OCI-LY1 (cell line): ENCODE measurements around the gene ARHGAP6.
"Not testable (repeated sequence)": the region's sequence is repeated elsewhere in the genome, so short reads cannot be mapped to it uniquely, and the experiment has no call there.

Experiments
- H2AFZ ChIP-seq: fragments of 200-600 bp; sonication (generic), shearing (Covaris generic); 2 replicates; pipeline ENCODE4 v1.6.0; 2014; ENCODE audit warnings: antibody characterized with exemption, mild to moderate bottlenecking, low read length
- H3F3A ChIP-seq: fragments of 200-600 bp; sonication (generic), shearing (Covaris generic); 2 replicates; pipeline ENCODE4 v1.6.0; 2014; ENCODE audit warnings: mild to moderate bottlenecking, antibody characterized with exemption, low read length, moderate library complexity; ENCODE audit not compliant: insufficient read depth
- H3K27ac ChIP-seq: fragments of 200-600 bp; sonication (generic); 2 replicates; pipeline ENCODE4 v1.5.1; 2014; ENCODE audit warnings: low read length, mixed run types, mild to moderate bottlenecking, low read depth; ENCODE audit not compliant: poor library complexity, severe bottlenecking
- H3K27me3 ChIP-seq: fragments of 200-600 bp; sonication (generic); 2 replicates; pipeline ENCODE4 v1.6.0; 2014; ENCODE audit warnings: antibody characterized with exemption, mild to moderate bottlenecking, low read length, moderate library complexity; ENCODE audit not compliant: insufficient read depth
- H3K36me3 ChIP-seq: fragments of 200-600 bp; sonication (generic); 2 replicates; pipeline ENCODE4 v1.6.1; 2014; ENCODE audit warnings: mild to moderate bottlenecking, antibody characterized with exemption, low read length, moderate library complexity, mixed read lengths; ENCODE audit not compliant: insufficient read depth
- H3K4me1 ChIP-seq: fragments of 200-600 bp; sonication (generic); 2 replicates; pipeline ENCODE4 v1.5.1; 2014; ENCODE audit warnings: mild to moderate bottlenecking, low read length, moderate library complexity; ENCODE audit not compliant: insufficient read depth, severe bottlenecking
- H3K4me2 ChIP-seq: fragments of 200-600 bp; sonication (generic), shearing (Covaris generic); 2 replicates; pipeline ENCODE4 v1.6.1; 2014; ENCODE audit warnings: low read length
- H3K4me3 ChIP-seq: fragments of 200-600 bp; sonication (generic); 2 replicates; pipeline ENCODE4 v1.5.1; 2014; ENCODE audit warnings: low read length, low read depth, mild to moderate bottlenecking, mixed read lengths; ENCODE audit not compliant: poor library complexity, severe bottlenecking
- H3K79me2 ChIP-seq: fragments of 200-600 bp; shearing (Covaris generic); 2 replicates; pipeline ENCODE4 v1.6.1; 2016; ENCODE audit warnings: mixed run types, low read length, mixed read lengths; ENCODE audit not compliant: insufficient read depth
- H3K9ac ChIP-seq: fragments of 200-600 bp; sonication (generic), shearing (Covaris generic); 2 replicates; pipeline ENCODE4 v1.6.1; 2014; ENCODE audit warnings: mild to moderate bottlenecking, low read length, mixed read lengths
- H3K9me2 ChIP-seq: fragments of 200-600 bp; sonication (generic), shearing (Covaris generic); 2 replicates; pipeline ENCODE4 v1.6.1; 2014; ENCODE audit warnings: low read depth, mild to moderate bottlenecking, low read length, mixed read lengths
- H3K9me3 ChIP-seq: fragments of 200-600 bp; shearing (Covaris generic); 2 replicates; pipeline ENCODE4 v1.6.1; 2014; ENCODE audit warnings: low read length, mixed read lengths
- H4K20me1 ChIP-seq: fragments of 200-600 bp; sonication (generic), shearing (Covaris generic); 2 replicates; pipeline ENCODE4 v1.6.0; 2016; ENCODE audit warnings: mild to moderate bottlenecking, low read length; ENCODE audit not compliant: insufficient read depth
- EZH2 ChIP-seq: fragments of 200-600 bp; sonication (generic), shearing (Covaris generic); IDR thresholded peaks from 2 replicates; pipeline ENCODE4 v1.8.0; 2017; ENCODE audit warnings: borderline replicate concordance, mixed run types, mild to moderate bottlenecking, antibody characterized with exemption, low read length, moderate library complexity, mixed read lengths
- TF ChIP-seq, protein P1 (sequence below): fragments of 200-600 bp; sonication (generic), shearing (Covaris generic); IDR thresholded peaks from 2 replicates; pipeline ENCODE4 v1.5.1; 2017; ENCODE audit warnings: mild to moderate bottlenecking, antibody characterized with exemption, low read length, moderate library complexity, mixed read lengths

ARHGAP6 gene

DNA sequence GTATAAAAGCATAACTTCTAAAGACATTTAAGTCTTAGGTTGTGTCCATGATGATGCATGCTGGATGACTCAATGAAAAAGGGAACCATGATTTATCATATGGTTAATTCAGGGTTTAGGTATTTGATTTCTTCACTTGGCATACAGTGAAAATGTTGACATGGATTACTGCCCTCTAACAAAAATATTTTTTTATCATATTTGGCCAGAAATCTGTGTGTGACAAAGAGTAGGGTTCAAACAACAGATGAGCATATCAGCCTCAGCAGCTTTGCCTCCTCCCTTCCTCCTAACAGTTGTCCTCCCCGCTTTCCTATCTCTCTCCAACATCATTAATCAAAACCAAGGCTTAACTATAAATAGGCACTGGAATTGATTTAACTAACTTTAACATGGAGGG is 46.3 kb downstream of the ARHGAP6 start:
- Histone ChIP-seq H3K4me2 (no peak overlapping the region), H3F3A (no peaks in the 10 kb centered on the region), H3K79me2 (no peaks in the 10 kb centered on the region), H4K20me1 (no peaks in the 10 kb centered on the region), H3K4me1 (no peaks in the 10 kb centered on the region), H3K27ac (no peak overlapping the region), H3K4me3 (no peak overlapping the region), H3K27me3 (no peaks in the 10 kb centered on the region), H3K9me2 (no peaks in the 10 kb centered on the region), H2AFZ (no peak overlapping the region), H3K9me3 (no peaks in the 10 kb centered on the region), H3K9ac (no peak overlapping the region), H3K36me3 (no peaks in the 10 kb centered on the region)
- no peak for TF ChIP-seq EZH2

DNA sequence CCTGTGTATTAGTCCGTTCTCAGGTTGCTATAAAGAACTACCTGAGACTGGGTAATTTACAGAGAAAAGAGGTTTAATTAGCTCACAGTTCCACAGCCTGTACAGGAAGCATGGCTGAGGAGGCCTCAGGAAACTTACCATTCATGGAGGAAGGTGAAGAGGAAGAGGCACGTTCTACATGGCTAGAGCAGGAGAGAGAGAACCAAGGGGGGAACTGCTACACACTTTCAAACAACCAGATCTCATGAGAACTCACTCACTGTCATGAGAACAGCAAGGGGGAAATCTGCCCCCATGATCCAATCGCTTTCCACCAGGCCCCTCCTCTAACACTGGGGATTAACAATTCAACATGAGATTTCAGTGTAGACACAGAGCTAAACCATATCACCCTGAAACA is 51.5 kb downstream of the ARHGAP6 start:
- H3K9me3 ChIP-seq, H3K27me3 ChIP-seq, H3K79me2 ChIP-seq, H3K4me1 ChIP-seq, H4K20me1 ChIP-seq, H3K4me3 ChIP-seq, H3K27ac ChIP-seq, H3K9ac ChIP-seq, H3K4me2 ChIP-seq, H2AFZ ChIP-seq, H3F3A ChIP-seq, H3K36me3 ChIP-seq, H3K9me2 ChIP-seq: not testable (repeated sequence)

DNA sequence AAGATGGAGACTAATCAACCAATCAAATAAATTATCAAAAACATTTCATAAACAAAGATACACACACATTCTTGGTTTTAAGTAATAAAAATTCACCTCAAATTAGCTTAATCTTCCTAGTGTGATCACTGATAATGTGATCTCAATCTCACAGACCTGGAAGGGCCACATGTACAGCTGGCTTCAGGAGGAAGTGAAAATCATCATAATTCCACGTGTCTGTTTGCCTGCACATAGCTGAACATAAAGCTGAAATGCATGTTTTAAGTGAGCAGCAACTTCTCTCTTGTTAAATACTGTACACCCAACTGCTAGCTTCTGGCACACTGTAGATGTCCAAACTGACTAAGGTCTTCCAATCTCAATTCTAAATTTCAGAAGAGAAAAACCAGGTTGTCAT is 53.8 kb downstream of the ARHGAP6 start:
- Histone ChIP-seq H3K9ac (no peak overlapping the region), H3K4me1 (no peaks in the 10 kb centered on the region), H3K9me2 (no peaks in the 10 kb centered on the region), H3K27me3 (no peaks in the 10 kb centered on the region), H3K36me3 (no peaks in the 10 kb centered on the region), H3K4me2 (no peak overlapping the region), H3K4me3 (no peak overlapping the region), H2AFZ (no peak overlapping the region), H3K9me3 (no peaks in the 10 kb centered on the region), H3F3A (no peaks in the 10 kb centered on the region), H3K79me2 (no peaks in the 10 kb centered on the region), H3K27ac (no peak overlapping the region), H4K20me1 (no peaks in the 10 kb centered on the region)
- TF ChIP-seq, protein P1, sequence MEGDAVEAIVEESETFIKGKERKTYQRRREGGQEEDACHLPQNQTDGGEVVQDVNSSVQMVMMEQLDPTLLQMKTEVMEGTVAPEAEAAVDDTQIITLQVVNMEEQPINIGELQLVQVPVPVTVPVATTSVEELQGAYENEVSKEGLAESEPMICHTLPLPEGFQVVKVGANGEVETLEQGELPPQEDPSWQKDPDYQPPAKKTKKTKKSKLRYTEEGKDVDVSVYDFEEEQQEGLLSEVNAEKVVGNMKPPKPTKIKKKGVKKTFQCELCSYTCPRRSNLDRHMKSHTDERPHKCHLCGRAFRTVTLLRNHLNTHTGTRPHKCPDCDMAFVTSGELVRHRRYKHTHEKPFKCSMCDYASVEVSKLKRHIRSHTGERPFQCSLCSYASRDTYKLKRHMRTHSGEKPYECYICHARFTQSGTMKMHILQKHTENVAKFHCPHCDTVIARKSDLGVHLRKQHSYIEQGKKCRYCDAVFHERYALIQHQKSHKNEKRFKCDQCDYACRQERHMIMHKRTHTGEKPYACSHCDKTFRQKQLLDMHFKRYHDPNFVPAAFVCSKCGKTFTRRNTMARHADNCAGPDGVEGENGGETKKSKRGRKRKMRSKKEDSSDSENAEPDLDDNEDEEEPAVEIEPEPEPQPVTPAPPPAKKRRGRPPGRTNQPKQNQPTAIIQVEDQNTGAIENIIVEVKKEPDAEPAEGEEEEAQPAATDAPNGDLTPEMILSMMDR = no peak
- no peak for TF ChIP-seq EZH2

DNA sequence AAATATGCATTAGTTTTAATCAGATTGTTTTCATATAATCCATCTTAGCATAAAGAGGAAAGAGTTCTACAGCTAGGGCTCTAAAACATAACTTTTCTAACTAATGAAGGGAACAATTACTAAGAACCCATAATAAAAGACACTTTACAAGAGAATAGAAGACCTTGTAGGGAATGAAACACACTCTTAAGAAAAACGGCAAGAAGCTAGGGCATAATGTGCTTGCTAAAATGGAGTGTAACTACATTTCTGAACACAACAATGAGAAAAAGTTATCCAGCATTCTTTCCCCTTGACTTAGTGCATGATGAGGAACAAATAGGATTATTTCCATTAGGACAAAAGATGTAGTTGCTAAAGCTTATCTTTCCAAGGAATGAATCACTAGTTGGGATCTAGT is 54.6 kb downstream of the ARHGAP6 start:
- Histone ChIP-seq H3K9ac (no peak overlapping the region), H3K9me2 (no peaks in the 10 kb centered on the region), H3K9me3 (no peaks in the 10 kb centered on the region), H3K36me3 (no peaks in the 10 kb centered on the region), H3K27ac (no peak overlapping the region), H3K4me3 (no peak overlapping the region), H3K27me3 (no peaks in the 10 kb centered on the region), H4K20me1 (no peaks in the 10 kb centered on the region), H3K4me2 (no peak overlapping the region), H3K4me1 (no peaks in the 10 kb centered on the region), H3F3A (no peaks in the 10 kb centered on the region), H2AFZ (no peak overlapping the region), H3K79me2 (no peaks in the 10 kb centered on the region)
- TF ChIP-seq EZH2 = no peak
- TF ChIP-seq, protein P1 = no peak
